ENCODE results near the gene ZNF853.
"Not testable (repeated sequence)": the region's sequence is repeated elsewhere in the genome, so short reads cannot be mapped to it uniquely, and the experiment has no call there.

ZNF853 gene

GRCh38 chr7:6630007-6630849 lies 14.8 kb downstream of the ZNF853 start:
- H3K27ac ChIP-seq = peak overlapping the region; percentile 12; the same call in 1 of the 2 replicates
- TF ChIP-seq, protein P1, sequence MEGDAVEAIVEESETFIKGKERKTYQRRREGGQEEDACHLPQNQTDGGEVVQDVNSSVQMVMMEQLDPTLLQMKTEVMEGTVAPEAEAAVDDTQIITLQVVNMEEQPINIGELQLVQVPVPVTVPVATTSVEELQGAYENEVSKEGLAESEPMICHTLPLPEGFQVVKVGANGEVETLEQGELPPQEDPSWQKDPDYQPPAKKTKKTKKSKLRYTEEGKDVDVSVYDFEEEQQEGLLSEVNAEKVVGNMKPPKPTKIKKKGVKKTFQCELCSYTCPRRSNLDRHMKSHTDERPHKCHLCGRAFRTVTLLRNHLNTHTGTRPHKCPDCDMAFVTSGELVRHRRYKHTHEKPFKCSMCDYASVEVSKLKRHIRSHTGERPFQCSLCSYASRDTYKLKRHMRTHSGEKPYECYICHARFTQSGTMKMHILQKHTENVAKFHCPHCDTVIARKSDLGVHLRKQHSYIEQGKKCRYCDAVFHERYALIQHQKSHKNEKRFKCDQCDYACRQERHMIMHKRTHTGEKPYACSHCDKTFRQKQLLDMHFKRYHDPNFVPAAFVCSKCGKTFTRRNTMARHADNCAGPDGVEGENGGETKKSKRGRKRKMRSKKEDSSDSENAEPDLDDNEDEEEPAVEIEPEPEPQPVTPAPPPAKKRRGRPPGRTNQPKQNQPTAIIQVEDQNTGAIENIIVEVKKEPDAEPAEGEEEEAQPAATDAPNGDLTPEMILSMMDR (IDR thresholded peaks at IDR 0.05) = no peak
- no peak for TF ChIP-seq ZFX (IDR thresholded peaks at IDR 0.05; ENCODE audit: borderline replicate concordance)

GRCh38 chr7:6631605-6632004 lies 16.2 kb downstream of the ZNF853 start:
- TF ChIP-seq, protein P1 (IDR thresholded peaks at IDR 0.05) = no peak
- no peak for TF ChIP-seq ZFX (IDR thresholded peaks at IDR 0.05; ENCODE audit: borderline replicate concordance)
- H3K27ac ChIP-seq = no peak overlapping the region

DNA sequence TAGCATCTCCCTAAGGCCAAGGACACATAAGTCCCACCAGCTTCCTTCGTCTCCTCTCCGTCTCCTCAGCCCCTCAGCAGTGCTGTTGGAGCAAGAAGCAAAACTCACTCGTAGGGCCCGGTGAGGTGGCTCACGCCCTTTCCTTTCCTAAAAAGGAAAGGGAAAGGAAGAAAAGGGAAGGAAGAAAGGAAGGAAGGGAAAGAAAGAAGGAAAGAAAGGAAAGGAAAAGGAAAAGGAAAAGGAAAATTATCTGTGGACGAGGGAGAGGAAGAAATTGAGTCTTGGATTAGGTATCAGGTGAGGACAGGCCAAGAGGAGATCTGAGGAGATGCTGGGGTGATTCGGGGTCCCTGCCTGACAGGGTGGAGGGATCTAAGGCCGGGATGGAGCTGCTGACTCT lies 18.6 kb downstream of the ZNF853 start:
- no peak overlapping the region for H3K27ac ChIP-seq
- TF ChIP-seq, protein P1 (IDR thresholded peaks at IDR 0.05) = no peak
- no peak for TF ChIP-seq ZFX (IDR thresholded peaks at IDR 0.05; ENCODE audit: borderline replicate concordance)

DNA sequence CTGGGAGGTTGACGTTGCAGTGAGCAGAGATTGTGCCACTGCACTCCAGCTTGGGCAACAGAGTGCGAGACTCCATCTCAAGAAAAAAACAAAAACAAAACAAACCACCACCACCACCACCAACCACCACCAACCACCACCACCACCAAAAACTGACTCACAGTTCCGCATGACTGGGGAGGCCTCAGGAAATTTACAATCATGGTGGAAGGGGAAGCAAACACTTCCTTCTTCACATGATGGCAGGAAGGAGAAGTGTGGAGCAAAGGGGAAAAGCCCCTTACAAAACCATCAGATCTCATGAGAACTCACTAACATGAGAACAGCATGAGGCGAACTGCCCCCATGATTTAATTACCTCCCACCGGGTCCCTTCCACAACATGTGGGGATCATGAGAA lies 19.6 kb downstream of the ZNF853 start:
- not testable (repeated sequence) for H3K27ac ChIP-seq

GRCh38 chr7:6636741-6637543 lies 21.5 kb downstream of the ZNF853 start, which contains the start of gene ZNF316:
TSS of gene ZNF316 (plus strand) at chr7:6637318. CDS start at chr7:6642410, 5,092 bp downstream.
- peak within 1 kb of the TSS; percentile 75 for H3K27ac ChIP-seq
- TF ChIP-seq, protein P1 (IDR thresholded peaks at IDR 0.05) = no peak
- TF ChIP-seq ZFX (IDR thresholded peaks at IDR 0.05; ENCODE audit: borderline replicate concordance) = no peak

DNA sequence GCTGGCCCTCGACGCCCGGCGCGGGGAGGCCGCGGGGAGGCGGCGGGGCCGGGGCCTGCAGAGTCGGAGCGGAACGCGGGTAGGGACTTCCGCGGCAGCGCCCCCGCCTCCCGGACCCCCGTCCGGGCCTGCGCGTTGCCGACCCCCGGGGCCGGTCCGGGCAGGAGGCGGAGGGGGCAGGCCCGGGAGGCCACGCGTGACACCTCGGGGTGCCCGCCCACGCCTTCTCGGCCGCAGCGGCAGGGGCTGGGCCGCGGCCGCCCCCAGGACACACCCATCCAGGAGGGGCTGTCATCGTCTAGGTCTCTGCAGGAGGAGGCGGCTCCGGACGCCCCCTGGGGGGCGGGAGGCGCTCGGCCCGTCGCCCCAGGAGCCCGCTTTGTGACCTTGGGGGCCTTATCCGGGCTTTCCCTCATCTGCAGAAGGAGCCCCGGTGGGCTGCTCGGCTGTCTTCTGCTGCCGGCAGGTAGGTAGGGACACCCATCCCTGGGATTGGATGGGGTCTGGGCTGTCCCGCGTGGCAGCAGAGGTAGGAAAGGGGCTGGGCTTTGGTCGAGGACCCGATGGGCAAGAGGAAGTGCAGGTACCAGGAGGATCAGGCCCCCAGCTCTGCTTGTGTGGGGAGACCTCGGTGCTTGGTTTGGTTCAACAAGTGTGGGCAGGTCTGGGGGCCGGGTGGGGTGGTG lies 22.3 kb downstream of the ZNF853 start:
- peak overlapping the region; percentile 75 for H3K27ac ChIP-seq
- no peak for TF ChIP-seq ZFX (IDR thresholded peaks at IDR 0.05; ENCODE audit: borderline replicate concordance)
- TF ChIP-seq, protein P1 (IDR thresholded peaks at IDR 0.05) = peak; percentile 42

DNA sequence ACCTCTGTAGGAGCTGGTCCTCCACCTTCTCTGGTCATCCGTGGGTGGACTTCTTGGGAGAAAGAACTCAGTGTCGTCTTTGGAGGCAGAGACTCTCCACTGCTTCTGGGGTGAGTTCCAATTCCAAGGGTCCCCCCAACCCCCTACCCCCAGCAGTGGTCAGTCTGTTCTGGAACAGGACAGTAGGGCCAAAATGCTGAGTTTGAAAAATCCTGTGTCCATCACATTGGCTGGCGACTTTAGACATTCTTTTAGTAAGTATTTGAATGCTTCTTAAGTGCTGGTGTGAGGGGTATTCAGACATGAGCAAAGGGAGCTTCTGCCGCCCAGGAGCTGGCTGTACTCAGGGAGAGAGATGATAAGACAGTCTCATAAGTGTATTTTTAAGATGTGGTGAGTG lies 23.6 kb downstream of the ZNF853 start:
- H3K27ac ChIP-seq = peak overlapping the region; percentile 75
- TF ChIP-seq, protein P1 (IDR thresholded peaks at IDR 0.05) = no peak
- no peak for TF ChIP-seq ZFX (IDR thresholded peaks at IDR 0.05; ENCODE audit: borderline replicate concordance)

Data from 22Rv1 (cell line).